ENCODE measurements around the gene ANKRD55. TPM values are rescaled to one million over a fixed set of nuclear protein-coding genes. Genes with fewer than 3 reads are reported as not detected.

ANKRD55 gene
- total RNA-seq, 2 experiments from 2014 or later = 9.7 to 10.2 TPM

DNA sequence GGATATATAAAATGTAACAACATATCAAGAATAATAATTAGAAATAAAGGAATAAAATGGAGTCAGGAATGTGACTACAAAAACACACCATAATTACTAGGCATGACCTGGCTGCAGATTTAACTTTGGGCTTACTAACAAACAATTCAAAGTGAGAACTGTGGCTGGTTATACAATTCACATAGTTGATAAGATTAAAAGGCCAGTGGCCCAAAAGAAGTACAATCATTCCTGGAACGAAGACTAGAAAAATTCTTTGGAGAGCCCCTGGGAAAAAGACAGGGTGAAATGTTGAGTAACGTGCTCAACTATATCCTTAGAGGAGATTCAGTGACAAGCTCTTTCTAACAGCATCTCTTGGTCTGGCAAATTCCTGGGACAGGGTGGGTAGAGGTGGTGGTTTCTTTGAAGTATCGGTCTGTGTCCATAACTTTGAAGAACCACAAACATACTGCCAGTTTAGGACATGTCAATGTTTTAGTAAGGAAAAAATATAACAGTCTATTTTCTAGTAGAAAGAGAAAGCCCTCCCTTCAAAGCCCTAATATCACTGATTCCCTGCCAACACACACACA lies 163.4 kb downstream of the ANKRD55 start:
- Mint-ChIP-seq H3K4me1 (ENCODE audit: low read depth) (peaks cover 75% of the 10 kb centered on the region), H3K27me3 (no peaks in the 10 kb centered on the region), H3K36me3 (ENCODE audit: low read depth) (peaks cover 4% of the 10 kb centered on the region), H3K9me3 (no peaks in the 10 kb centered on the region), H3K27ac (peak overlapping the region; percentile 96), H3K4me3 (peak overlapping the region; percentile 14)
- Histone ChIP-seq H3K36me3 (ENCODE audit: insufficient read depth, low read length) (no peaks in the 10 kb centered on the region), H3K27ac (ENCODE audit: low read depth in 1 of 2, low read length in 2 of 2) (peak overlapping the region in 1 of 2 donors; percentile 16), H3K4me3 (ENCODE audit: low read length) (no peak overlapping the region), H3K4me1 (ENCODE audit: insufficient read depth, low read length) (peaks cover 49% of the 10 kb centered on the region), H3K9me3 (ENCODE audit: control insufficient read depth in 1 of 2, insufficient read depth in 1 of 2, low read length in 2 of 2) (peaks cover 0 to 4% of the 10 kb centered on the region in 2 experiments), H3K27me3 (ENCODE audit: control insufficient read depth in 1 of 2, insufficient read depth in 2 of 2, low read length in 2 of 2) (no peaks in the 10 kb centered on the region)
- ATAC-seq (ENCODE audit: poor library complexity) (no peak), DNase-seq (no peak)
- TF ChIP-seq, protein P1, sequence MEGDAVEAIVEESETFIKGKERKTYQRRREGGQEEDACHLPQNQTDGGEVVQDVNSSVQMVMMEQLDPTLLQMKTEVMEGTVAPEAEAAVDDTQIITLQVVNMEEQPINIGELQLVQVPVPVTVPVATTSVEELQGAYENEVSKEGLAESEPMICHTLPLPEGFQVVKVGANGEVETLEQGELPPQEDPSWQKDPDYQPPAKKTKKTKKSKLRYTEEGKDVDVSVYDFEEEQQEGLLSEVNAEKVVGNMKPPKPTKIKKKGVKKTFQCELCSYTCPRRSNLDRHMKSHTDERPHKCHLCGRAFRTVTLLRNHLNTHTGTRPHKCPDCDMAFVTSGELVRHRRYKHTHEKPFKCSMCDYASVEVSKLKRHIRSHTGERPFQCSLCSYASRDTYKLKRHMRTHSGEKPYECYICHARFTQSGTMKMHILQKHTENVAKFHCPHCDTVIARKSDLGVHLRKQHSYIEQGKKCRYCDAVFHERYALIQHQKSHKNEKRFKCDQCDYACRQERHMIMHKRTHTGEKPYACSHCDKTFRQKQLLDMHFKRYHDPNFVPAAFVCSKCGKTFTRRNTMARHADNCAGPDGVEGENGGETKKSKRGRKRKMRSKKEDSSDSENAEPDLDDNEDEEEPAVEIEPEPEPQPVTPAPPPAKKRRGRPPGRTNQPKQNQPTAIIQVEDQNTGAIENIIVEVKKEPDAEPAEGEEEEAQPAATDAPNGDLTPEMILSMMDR (IDR thresholded peaks at IDR 0.05) = no peak
- ChIA-PET POLR2A (interaction anchor here (0.6 to 5.0 kb wide), 10 partner anchors 10 to 79 kb away, joined by 3 to 24 read pairs (median 3); partner anchors contain the start of gene IL6ST), CTCF (interaction anchor here (0.5 to 0.6 kb wide), 2 partner anchors 37 to 774 kb away, joined by 4 to 5 read pairs; no protein-coding TSS in a partner anchor)
- intact Hi-C loops (cut with DNase I, micrococcal nuclease) = loop anchor here in 1 of 2 experiments (5.0 kb wide), 2 partner anchors 38 to 72 kb away; no protein-coding TSS in a partner anchor

DNA sequence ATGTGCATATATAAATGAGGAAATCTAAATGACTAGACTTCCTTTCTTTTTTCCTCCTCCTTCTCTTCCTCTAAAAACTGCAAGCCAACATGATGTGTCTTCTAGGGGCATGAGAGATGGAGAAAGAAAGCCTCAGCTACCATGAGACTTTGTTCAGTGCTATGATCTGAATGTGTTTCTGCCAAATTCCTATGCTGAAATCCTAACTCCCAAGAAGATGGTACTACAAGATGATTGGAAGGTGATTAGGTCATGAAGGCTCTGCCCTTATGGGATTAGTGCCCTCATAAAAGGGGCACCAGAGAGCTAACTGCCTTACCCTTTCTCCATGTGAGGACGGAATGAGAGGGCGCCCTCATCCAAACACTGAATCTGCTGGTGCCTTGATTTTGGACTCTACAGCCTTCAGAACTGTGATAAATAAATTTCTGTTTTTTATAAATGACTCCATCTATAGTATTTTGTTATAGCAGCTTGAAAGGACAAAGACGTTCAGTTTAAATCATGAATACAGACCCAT lies 166.1 kb downstream of the ANKRD55 start:
- Histone ChIP-seq H3K4me1 (ENCODE audit: insufficient read depth, low read length) (peaks cover 31% of the 10 kb centered on the region), H3K27ac (ENCODE audit: low read depth in 1 of 2, low read length in 2 of 2) (no peak overlapping the region), H3K36me3 (ENCODE audit: insufficient read depth, low read length) (no peaks in the 10 kb centered on the region), H3K27me3 (ENCODE audit: control insufficient read depth in 1 of 2, insufficient read depth in 2 of 2, low read length in 2 of 2) (no peaks in the 10 kb centered on the region), H3K4me3 (ENCODE audit: low read length) (no peak overlapping the region), H3K9me3 (ENCODE audit: control insufficient read depth in 1 of 2, insufficient read depth in 1 of 2, low read length in 2 of 2) (no peaks in the 10 kb centered on the region)
- intact Hi-C loops (cut with DNase I, micrococcal nuclease) = loop anchor here in 1 of 2 experiments (5.0 kb wide), 2 partner anchors 40 to 70 kb away; no protein-coding TSS in a partner anchor
- ATAC-seq (ENCODE audit: poor library complexity) = no peak
- Mint-ChIP-seq H3K36me3 (ENCODE audit: low read depth) (peaks cover 4% of the 10 kb centered on the region), H3K27ac (peak overlapping the region; percentile 72), H3K27me3 (no peaks in the 10 kb centered on the region), H3K4me1 (ENCODE audit: low read depth) (peaks cover 69% of the 10 kb centered on the region), H3K9me3 (no peaks in the 10 kb centered on the region), H3K4me3 (no peak overlapping the region)
- ChIA-PET POLR2A (interaction anchor here (1.0 kb wide), 1 partner anchor 9 kb away, joined by 3 read pairs; no protein-coding TSS in a partner anchor), CTCF (interaction anchor here (0.8 kb wide), 1 partner anchor 77 kb away, joined by 3 read pairs; no protein-coding TSS in a partner anchor)
- DNase-seq = no peak
- TF ChIP-seq, protein P1 (IDR thresholded peaks at IDR 0.05) = no peak

DNA sequence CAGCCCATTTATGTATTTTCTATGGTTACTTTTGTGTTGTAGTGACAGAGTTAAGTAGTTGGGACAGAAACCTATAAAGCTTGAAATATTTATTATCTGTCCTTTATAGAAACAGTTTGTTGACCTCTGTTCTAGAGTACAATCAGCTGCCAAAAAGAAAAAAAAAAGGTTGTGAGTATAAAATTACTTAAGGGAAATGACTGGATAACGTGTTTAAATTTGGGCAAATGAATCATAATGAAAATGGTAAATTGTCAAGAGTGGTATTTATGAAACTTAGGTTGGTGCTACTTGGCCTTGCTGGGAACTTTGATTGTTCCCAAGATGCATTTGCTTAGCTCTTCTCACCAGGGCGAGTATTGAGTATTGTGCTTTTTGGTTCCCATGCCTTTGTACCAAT lies 168.1 kb downstream of the ANKRD55 start:
- Mint-ChIP-seq H3K27ac (peak overlapping the region; percentile 57), H3K27me3 (no peaks in the 10 kb centered on the region), H3K36me3 (ENCODE audit: low read depth) (no peaks in the 10 kb centered on the region), H3K9me3 (no peaks in the 10 kb centered on the region), H3K4me1 (ENCODE audit: low read depth) (peaks cover 63% of the 10 kb centered on the region), H3K4me3 (no peak overlapping the region)
- H3K4me3 ChIP-seq (ENCODE audit: low read length) = no peak overlapping the region
- no peaks in the 10 kb centered on the region for H3K27me3 ChIP-seq (ENCODE audit: control insufficient read depth in 1 of 2, insufficient read depth in 2 of 2, low read length in 2 of 2)
- H3K9me3 ChIP-seq (ENCODE audit: control insufficient read depth in 1 of 2, insufficient read depth in 1 of 2, low read length in 2 of 2) = no peaks in the 10 kb centered on the region
- no peaks in the 10 kb centered on the region for H3K36me3 ChIP-seq (ENCODE audit: insufficient read depth, low read length)
- intact Hi-C loops (cut with DNase I, micrococcal nuclease) = loop anchor here in 1 of 2 experiments (5.0 kb wide), 2 partner anchors 42 to 68 kb away; no protein-coding TSS in a partner anchor
- peaks cover 35% of the 10 kb centered on the region for H3K4me1 ChIP-seq (ENCODE audit: insufficient read depth, low read length)
- CTCF ChIA-PET = interaction anchor here (0.7 to 1.0 kb wide), 3 partner anchors 21 to 854 kb away, joined by 3 to 4 read pairs (median 3); no protein-coding TSS in a partner anchor
- TF ChIP-seq, protein P1 (IDR thresholded peaks at IDR 0.05) = no peak
- no peak overlapping the region for H3K27ac ChIP-seq (ENCODE audit: low read depth in 1 of 2, low read length in 2 of 2)
- no peak for ATAC-seq (ENCODE audit: poor library complexity)
- DNase-seq = no peak
- POLR2A ChIA-PET = interaction anchor here (0.8 to 1.2 kb wide), 3 partner anchors 11 to 88 kb away, joined by 3 to 6 read pairs (median 3); partner anchors contain the start of gene IL6ST
